ENCODE data around the gene CYB5D1. TPM values are rescaled to one million over a fixed set of nuclear protein-coding genes. Genes with fewer than 3 reads are reported as not detected.

The CYB5D1 gene
- total RNA-seq, 2 donors from 2014 or later = 5.7 to 16.5 TPM

DNA sequence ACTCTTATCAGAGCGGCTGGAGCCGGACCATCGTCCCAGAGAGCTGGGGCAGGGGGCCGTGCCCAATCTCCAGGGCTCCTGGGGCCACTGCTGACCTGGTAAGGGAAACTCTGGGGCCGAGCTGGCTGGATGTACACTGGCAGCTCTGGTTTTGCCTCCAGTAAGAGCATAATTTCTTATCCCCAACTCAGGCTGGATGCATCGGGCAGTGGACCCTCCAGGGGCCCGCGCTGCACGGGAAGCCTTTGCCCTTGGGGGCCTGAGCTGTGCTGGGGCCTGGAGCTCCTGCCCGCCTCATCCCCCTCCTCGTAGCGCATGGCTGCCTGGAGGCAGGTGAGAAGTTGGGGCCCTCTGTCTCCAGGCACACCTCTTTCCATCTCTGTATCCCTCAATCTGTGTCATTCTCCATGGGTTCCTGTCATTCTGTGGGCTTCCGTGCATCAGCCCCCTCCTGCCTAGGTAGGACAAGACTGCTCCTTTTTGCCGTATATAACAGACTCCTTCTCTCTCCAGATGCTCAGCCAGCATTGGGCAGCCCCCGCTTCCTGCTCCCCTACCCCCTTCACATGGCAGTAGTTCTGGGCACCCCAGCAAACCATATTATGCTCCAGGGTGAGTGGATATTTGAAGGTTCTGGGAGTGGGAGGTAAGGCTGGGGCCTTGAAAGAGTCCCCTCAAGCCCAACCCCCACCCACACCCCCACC lies 12.3 kb upstream of the CYB5D1 start:
- intact Hi-C loops (cut with DNase I) = loop anchor here (5.0 kb wide), 1 partner anchor 103 kb away; no protein-coding TSS in a partner anchor
- ATAC-seq (no peak), DNase-seq (no peak)
- TF ChIP-seq, protein P1, sequence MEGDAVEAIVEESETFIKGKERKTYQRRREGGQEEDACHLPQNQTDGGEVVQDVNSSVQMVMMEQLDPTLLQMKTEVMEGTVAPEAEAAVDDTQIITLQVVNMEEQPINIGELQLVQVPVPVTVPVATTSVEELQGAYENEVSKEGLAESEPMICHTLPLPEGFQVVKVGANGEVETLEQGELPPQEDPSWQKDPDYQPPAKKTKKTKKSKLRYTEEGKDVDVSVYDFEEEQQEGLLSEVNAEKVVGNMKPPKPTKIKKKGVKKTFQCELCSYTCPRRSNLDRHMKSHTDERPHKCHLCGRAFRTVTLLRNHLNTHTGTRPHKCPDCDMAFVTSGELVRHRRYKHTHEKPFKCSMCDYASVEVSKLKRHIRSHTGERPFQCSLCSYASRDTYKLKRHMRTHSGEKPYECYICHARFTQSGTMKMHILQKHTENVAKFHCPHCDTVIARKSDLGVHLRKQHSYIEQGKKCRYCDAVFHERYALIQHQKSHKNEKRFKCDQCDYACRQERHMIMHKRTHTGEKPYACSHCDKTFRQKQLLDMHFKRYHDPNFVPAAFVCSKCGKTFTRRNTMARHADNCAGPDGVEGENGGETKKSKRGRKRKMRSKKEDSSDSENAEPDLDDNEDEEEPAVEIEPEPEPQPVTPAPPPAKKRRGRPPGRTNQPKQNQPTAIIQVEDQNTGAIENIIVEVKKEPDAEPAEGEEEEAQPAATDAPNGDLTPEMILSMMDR (IDR thresholded peaks at IDR 0.05) = no peak
- TF ChIP-seq POLR2A (IDR thresholded peaks at IDR 0.05) = no peak
- H3K4me1 ChIP-seq = peaks cover 33% of the 10 kb centered on the region
- no peaks in the 10 kb centered on the region for H3K9me3 ChIP-seq
- H3K4me3 ChIP-seq = no peak overlapping the region
- H3K27me3 ChIP-seq = no peaks in the 10 kb centered on the region
- peak overlapping the region; percentile 95 to 100 (median 98) for H3K27ac ChIP-seq
- 50 to 57% methylated on average over 9 to 15 of the region's 15 CpGs for WGBS, 2 donors
- H3K36me3 ChIP-seq (replicated peaks in 1 of 2; ENCODE audit: insufficient read depth in 1 of 2, low read depth in 2 of 2) = peaks cover 0 to 16% of the 10 kb centered on the region in 2 donors

- TF ChIP-seq, protein P1 (IDR thresholded peaks at IDR 0.05) = no peak
- TF ChIP-seq POLR2A (IDR thresholded peaks at IDR 0.05) = no peak
- intact Hi-C loops (cut with DNase I) = loop anchor here (5.0 kb wide), 1 partner anchor 104 kb away; no protein-coding TSS in a partner anchor
- Histone ChIP-seq H3K36me3 (replicated peaks in 1 of 2; ENCODE audit: insufficient read depth in 1 of 2, low read depth in 2 of 2) (peaks cover 0 to 16% of the 10 kb centered on the region in 2 donors), H3K27ac (no peak overlapping the region), H3K9me3 (no peaks in the 10 kb centered on the region), H3K4me3 (no peak overlapping the region), H3K4me1 (peaks cover 31% of the 10 kb centered on the region), H3K27me3 (no peaks in the 10 kb centered on the region)
- DNase-seq = peak in 1 of 4 donors; percentile 14
- no peak for ATAC-seq
- WGBS, 2 donors = 80 to 85% methylated on average over 13 to 22 of the region's 22 CpGs
Observed at GRCh38 chr17:7846063-7846735, 11.6 kb upstream of the CYB5D1 start.

GRCh38 chr17:7846765-7847661 lies 10.8 kb upstream of the CYB5D1 start:
- peaks cover 0 to 16% of the 10 kb centered on the region in 2 donors for H3K36me3 ChIP-seq (replicated peaks in 1 of 2; ENCODE audit: insufficient read depth in 1 of 2, low read depth in 2 of 2)
- no peaks in the 10 kb centered on the region for H3K27me3 ChIP-seq
- peaks cover 35% of the 10 kb centered on the region for H3K4me1 ChIP-seq
- no peak for TF ChIP-seq POLR2A (IDR thresholded peaks at IDR 0.05)
- TF ChIP-seq, protein P1 (IDR thresholded peaks at IDR 0.05) = no peak
- H3K9me3 ChIP-seq = no peaks in the 10 kb centered on the region
- WGBS, 2 donors = 83 to 84% methylated on average over 21 to 33 of the region's 34 CpGs
- intact Hi-C loops (cut with DNase I) = loop anchor here (5.0 kb wide), 1 partner anchor 105 kb away; no protein-coding TSS in a partner anchor
- no peak overlapping the region for H3K4me3 ChIP-seq
- no peak overlapping the region for H3K27ac ChIP-seq
- ATAC-seq (no peak), DNase-seq (peak in 1 of 4 donors; percentile 20)

- Histone ChIP-seq H3K27ac (no peak overlapping the region), H3K4me1 (peaks cover 28% of the 10 kb centered on the region), H3K4me3 (no peak overlapping the region), H3K9me3 (no peaks in the 10 kb centered on the region), H3K36me3 (replicated peaks in 1 of 2; ENCODE audit: insufficient read depth in 1 of 2, low read depth in 2 of 2) (peaks cover 0 to 16% of the 10 kb centered on the region in 2 donors), H3K27me3 (no peaks in the 10 kb centered on the region)
- ATAC-seq (no peak), DNase-seq (peak in 1 of 4 donors; percentile 11)
- WGBS, 2 donors = 83 to 85% methylated on average over 12 to 16 of the region's 20 CpGs
- intact Hi-C loops (cut with DNase I) = loop anchor here (5.0 kb wide), 1 partner anchor 106 kb away; no protein-coding TSS in a partner anchor
- no peak for TF ChIP-seq POLR2A (IDR thresholded peaks at IDR 0.05)
Observed at GRCh38 chr17:7848131-7848579, 9.6 kb upstream of the CYB5D1 start.

All from body of pancreas (tissue), 4 donors.